HepG2 (cell line): Measurements from ENCODE around the gene AMER2. TPM values are rescaled to one million over a fixed set of nuclear protein-coding genes. Genes with fewer than 3 reads are reported as not detected.

Experiments used
- ATAC-seq: fragments of 200-7000 bp; cut with Tn5 transposase; 3 replicates; pipeline ENCODE4 v1.9.1; 2020; ENCODE audit warnings: mild to moderate bottlenecking, moderate library complexity
- BruUV-seq: library from RNA; stranded (reverse); fragments of 400-500 nt; replicated peaks from 2 replicates; lab custom pipeline; 2021; lab: Mats Ljungman, UMichigan
- CTCF ChIA-PET: fragments of 300-600 bp; formaldehyde crosslinking; extraction: SDS; loops from one replicate; lab custom pipeline; 2021; ENCODE audit warnings: low total read pairs, inconsistent platforms, low intra/inter-chr PET ratio; lab: Yijun Ruan, JAX
- POLR2A ChIA-PET: fragments of 350-600 bp; sonication (Branson Sonifier 250); formaldehyde crosslinking; loops from one replicate; lab custom pipeline; 2020; ENCODE audit warnings: antibody characterized with exemption, inconsistent platforms; lab: Yijun Ruan, JAX
- DNase-seq: peaks from one replicate; pipeline ENCODE4 v3.0.0-alpha.2; 2015; ENCODE audit warnings: low spot score
- FAIRE-seq: peaks from 3 replicates; lab custom pipeline; 2011; peaks lifted over from hg19 to GRCh38; lab: Jason Lieb, UNC
- H2AFZ ChIP-seq: one replicate; pipeline ENCODE4 v1.6.1; 2011; ENCODE audit warnings: low read length, inconsistent platforms
- H3K27ac ChIP-seq: fragments of 300-600 bp; 3 replicates; pipeline ENCODE4 v1.8.0; 2011; ENCODE audit warnings: mixed run types, mild to moderate bottlenecking, mixed read lengths, low read length, inconsistent platforms; ENCODE audit not compliant: insufficient read depth; ENCODE audit errors: extremely low read length
- H3K27me3 ChIP-seq, 2 experiments: fragments of 200-600 bp in 1 of 2; 2 replicates in 1 of 2; 3 replicates in 1 of 2; pipeline versions ENCODE4 v1.6.0 to v1.8.0; 2011; ENCODE audit warnings: low read length in 2 of 2, mild to moderate bottlenecking in 2 of 2, moderate library complexity in 2 of 2, inconsistent platforms in 1 of 2; ENCODE audit not compliant: insufficient read depth in 2 of 2, control insufficient read depth in 1 of 2
- H3K36me3 ChIP-seq, 2 experiments: fragments of 200-600 bp in 1 of 2; replicated peaks in 1 of 2; 2 replicates in 1 of 2; 3 replicates in 1 of 2; pipeline versions ENCODE4 v1.5.1 to v1.8.0; 2011; ENCODE audit warnings: low read length in 2 of 2, inconsistent platforms in 1 of 2; ENCODE audit not compliant: insufficient read depth in 2 of 2, control insufficient read depth in 1 of 2
- H3K4me1 ChIP-seq: 2 replicates; pipeline ENCODE4 v1.5.1; 2012; ENCODE audit warnings: low read length, inconsistent platforms; ENCODE audit not compliant: insufficient read depth
- H3K4me2 ChIP-seq: 2 replicates; pipeline ENCODE4 v1.6.0; 2011; ENCODE audit warnings: low read depth, low read length, inconsistent platforms
- H3K4me3 ChIP-seq, 3 experiments: fragments of 200-600 bp in 1 of 3; sonication (generic), shearing (Covaris generic) in 1 of 3; replicated peaks in 1 of 3; 2 replicates each; pipeline ENCODE4 v1.5.1; 2011 to 2016; ENCODE audit warnings: low read length in 3 of 3, inconsistent platforms in 2 of 3, low read depth in 2 of 3, mild to moderate bottlenecking in 2 of 3, control low read depth in 1 of 3, mixed read lengths in 1 of 3; ENCODE audit not compliant: insufficient read depth in 1 of 3
- H3K79me2 ChIP-seq: one replicate; pipeline ENCODE4 v1.6.1; 2011; ENCODE audit warnings: low read length, inconsistent platforms; ENCODE audit not compliant: insufficient read depth
- H3K9ac ChIP-seq: 2 replicates; pipeline ENCODE4 v1.6.0; 2011; ENCODE audit warnings: mild to moderate bottlenecking, low read depth, low read length, inconsistent platforms; ENCODE audit not compliant: insufficient read depth
- H3K9me3 ChIP-seq: 2 replicates; pipeline ENCODE4 v1.5.1; 2012; ENCODE audit warnings: mild to moderate bottlenecking, low read length
- H4K20me1 ChIP-seq: 2 replicates; pipeline ENCODE4 v1.6.0; 2011; ENCODE audit warnings: inconsistent platforms, mild to moderate bottlenecking, low read length, moderate library complexity; ENCODE audit not compliant: insufficient read depth
- ATF7-NPFF ChIP-seq: sonication (generic); formaldehyde crosslinking; IDR thresholded peaks from 2 replicates; pipeline ENCODE4 v1.8.1; 2023; ENCODE audit warnings: mild to moderate bottlenecking, low read depth, missing genetic modification reagents, moderate library complexity
- HDAC2 ChIP-seq: sonication (generic); formaldehyde crosslinking; IDR thresholded peaks from 2 replicates; pipeline ENCODE4 v1.4.0; 2020; ENCODE audit warnings: missing genetic modification reagents
- IRF2 ChIP-seq: IDR thresholded peaks from 2 replicates; pipeline ENCODE4 v1.6.1; 2018; ENCODE audit warnings: missing genetic modification reagents, missing compliant biosample characterization
- KDM1A ChIP-seq: IDR thresholded peaks from 2 replicates; pipeline ENCODE4 v1.6.1; 2016; ENCODE audit warnings: missing compliant biosample characterization
- KDM4B ChIP-seq: sonication (generic); formaldehyde crosslinking; IDR thresholded peaks from 2 replicates; pipeline ENCODE4 v1.4.0; 2020; ENCODE audit warnings: missing genetic modification reagents
- NR2F1 ChIP-seq, 2 experiments: fragments of 450-650 bp in 1 of 2; formaldehyde crosslinking in 1 of 2; IDR thresholded peaks; 2 replicates each; pipeline versions ENCODE4 v1.5.0 to v1.6.1; 2016 to 2020; ENCODE audit warnings: mild to moderate bottlenecking in 1 of 2, missing compliant biosample characterization in 1 of 2, missing genetic modification reagents in 1 of 2, moderate library complexity in 1 of 2
- NR2F6 ChIP-seq, 2 experiments: IDR thresholded peaks; 2 replicates each; pipeline ENCODE4 v1.6.1; 2016; ENCODE audit warnings: antibody characterized with exemption in 1 of 2, mild to moderate bottlenecking in 1 of 2
- PHF8 ChIP-seq: sonication (generic); formaldehyde crosslinking; IDR thresholded peaks from 2 replicates; pipeline ENCODE4 v1.5.0; 2020; ENCODE audit warnings: missing genetic modification reagents
- TBL1XR1 ChIP-seq: fragments of 150-350 bp; IDR thresholded peaks from 2 replicates; pipeline ENCODE4 v1.6.1; 2014; ENCODE audit warnings: borderline replicate concordance, low read length; ENCODE audit not compliant: partially characterized antibody
- ZFP62 ChIP-seq: sonication (generic); formaldehyde crosslinking; IDR thresholded peaks from 2 replicates; pipeline ENCODE4 v1.4.0; 2020; ENCODE audit warnings: missing genetic modification reagents
- ZFY ChIP-seq: sonication (generic); formaldehyde crosslinking; IDR thresholded peaks from 2 replicates; pipeline ENCODE4 v1.4.0; 2020; ENCODE audit warnings: missing genetic modification reagents
- ZNF543 ChIP-seq: sonication (generic); formaldehyde crosslinking; IDR thresholded peaks from 2 replicates; pipeline ENCODE4 v1.4.0; 2020; ENCODE audit warnings: mild to moderate bottlenecking, missing genetic modification reagents
- ZNF570 ChIP-seq: sonication (generic); formaldehyde crosslinking; IDR thresholded peaks from 2 replicates; pipeline ENCODE4 v1.4.0; 2020; ENCODE audit warnings: mild to moderate bottlenecking, missing genetic modification reagents, borderline replicate concordance
- WGBS: methylation state at CpG from one replicate; pipeline ENCODE4 v1.1.6; 2017; ENCODE audit warnings: low lambda C conversion rate; 5-methylcytosine and 5-hydroxymethylcytosine counted together
- in situ Hi-C: cut with HindIII; loops from 2 replicates; pipeline ENCODE4 v1.10.0; 2017; ENCODE audit warnings: low pct_unique_long_range_greater_than_20kb; ENCODE audit not compliant: extremely low pct_ligation_motif_present
- intact Hi-C: fragments of 100-400 bp; cut with micrococcal nuclease; formaldehyde crosslinking; loops from one replicate; pipeline ENCODE4 v1.10.0; 2022; ENCODE audit not compliant: unreplicated experiment
- polyA plus RNA-seq, 8 experiments: library from polyadenylated mRNA; depleted of rRNA in 3 of 8; stranded (reverse) in 7 of 8; unstranded in 1 of 8; fragments of >200 nt; fragmentation: Illumina TruSeq in 4 of 8; extraction: Trizol in 4 of 8; gene quantifications; 2 replicates each; pipeline versions ENCODE4 v1.2.1 to v1.2.3, GENCODE V29; 2011 to 2016; ENCODE audit warnings: low read depth in 4 of 8, missing spikeins in 1 of 8, mixed read lengths in 1 of 8; ENCODE audit not compliant: insufficient read depth in 1 of 8
- total RNA-seq, 5 experiments: library from RNA; depleted of rRNA; stranded (reverse); fragments of >200 nt; fragmentation: Illumina TruSeq; extraction: Trizol; gene quantifications; 2 replicates each; pipeline ENCODE4 v1.2.3, GENCODE V29; 2016; ENCODE audit warnings: low read depth in 1 of 5
- TF ChIP-seq, protein P1 (sequence below): sonication (generic); formaldehyde crosslinking; IDR thresholded peaks from 2 replicates; pipeline ENCODE4 v1.4.0; 2020; ENCODE audit warnings: missing genetic modification reagents
- TF ChIP-seq, protein P2 (sequence below): sonication (generic); formaldehyde crosslinking; IDR thresholded peaks from 2 replicates; pipeline ENCODE4 v1.4.0; 2020; ENCODE audit warnings: missing genetic modification reagents, low read depth, mild to moderate bottlenecking, borderline replicate concordance
- TF ChIP-seq, protein P3 (sequence below): IDR thresholded peaks from 2 replicates; pipeline ENCODE4 v1.6.1; 2016; ENCODE audit warnings: missing biosample characterization, missing genetic modification reagents, low read depth
- TF ChIP-seq, protein P4 (sequence below): sonication (generic); formaldehyde crosslinking; IDR thresholded peaks from 2 replicates; pipeline ENCODE4 v1.5.1; 2020; ENCODE audit warnings: mild to moderate bottlenecking, moderate library complexity, missing genetic modification reagents
- TF ChIP-seq, protein P5 (sequence below): sonication (generic); formaldehyde crosslinking; IDR thresholded peaks from 2 replicates; pipeline ENCODE4 v1.5.0; 2020; ENCODE audit warnings: mild to moderate bottlenecking, missing genetic modification reagents

Gene AMER2
- total and polyA plus RNA-seq, 2 of the 13 experiments (the other 11 are each of a cell fraction or from before 2014, with no cell fraction given) = not detected

DNA sequence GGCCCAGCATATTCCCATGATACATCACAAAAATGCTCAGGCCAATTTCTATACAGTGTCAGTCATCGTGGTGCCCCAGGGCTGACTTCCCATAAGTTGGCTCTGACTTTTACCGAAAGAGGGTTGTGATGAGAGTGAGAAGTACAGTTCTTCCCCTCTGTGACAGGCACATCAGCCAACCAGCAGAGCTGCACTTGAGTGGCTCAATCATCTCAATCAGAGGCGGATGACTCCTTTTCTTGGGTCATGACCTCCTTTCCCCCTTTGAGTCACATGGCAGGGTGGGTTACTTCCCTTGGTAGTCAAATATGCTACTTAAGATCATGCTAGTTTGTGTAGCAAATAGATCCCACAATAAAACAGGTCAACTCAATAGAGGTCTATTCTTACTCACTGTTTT lies 6.9 kb upstream of the AMER2 start:
- no peak for TF ChIP-seq ZFY (CRISPR knock-in tag)
- no peak for TF ChIP-seq ZNF543 (CRISPR knock-in tag)
- TF ChIP-seq, protein P1, sequence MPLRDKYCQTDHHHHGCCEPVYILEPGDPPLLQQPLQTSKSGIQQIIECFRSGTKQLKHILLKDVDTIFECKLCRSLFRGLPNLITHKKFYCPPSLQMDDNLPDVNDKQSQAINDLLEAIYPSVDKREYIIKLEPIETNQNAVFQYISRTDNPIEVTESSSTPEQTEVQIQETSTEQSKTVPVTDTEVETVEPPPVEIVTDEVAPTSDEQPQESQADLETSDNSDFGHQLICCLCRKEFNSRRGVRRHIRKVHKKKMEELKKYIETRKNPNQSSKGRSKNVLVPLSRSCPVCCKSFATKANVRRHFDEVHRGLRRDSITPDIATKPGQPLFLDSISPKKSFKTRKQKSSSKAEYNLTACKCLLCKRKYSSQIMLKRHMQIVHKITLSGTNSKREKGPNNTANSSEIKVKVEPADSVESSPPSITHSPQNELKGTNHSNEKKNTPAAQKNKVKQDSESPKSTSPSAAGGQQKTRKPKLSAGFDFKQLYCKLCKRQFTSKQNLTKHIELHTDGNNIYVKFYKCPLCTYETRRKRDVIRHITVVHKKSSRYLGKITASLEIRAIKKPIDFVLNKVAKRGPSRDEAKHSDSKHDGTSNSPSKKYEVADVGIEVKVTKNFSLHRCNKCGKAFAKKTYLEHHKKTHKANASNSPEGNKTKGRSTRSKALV (CRISPR knock-in tag) = no peak
- TF ChIP-seq KDM4B (CRISPR knock-in tag) = no peak
- TF ChIP-seq, protein P2, sequence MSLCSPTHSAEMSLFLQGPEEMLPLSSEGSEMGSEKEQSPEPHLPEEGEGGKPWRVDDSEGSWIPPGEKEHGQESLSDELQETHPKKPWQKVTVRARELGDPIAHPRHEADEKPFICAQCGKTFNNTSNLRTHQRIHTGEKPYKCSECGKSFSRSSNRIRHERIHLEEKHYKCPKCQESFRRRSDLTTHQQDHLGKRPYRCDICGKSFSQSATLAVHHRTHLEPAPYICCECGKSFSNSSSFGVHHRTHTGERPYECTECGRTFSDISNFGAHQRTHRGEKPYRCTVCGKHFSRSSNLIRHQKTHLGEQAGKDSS = no peak
- TF ChIP-seq ZFP62 (CRISPR knock-in tag) = no peak
- TF ChIP-seq KDM1A (CRISPR knock-in tag) = no peak
- TF ChIP-seq IRF2 (CRISPR knock-in tag) = no peak
- TF ChIP-seq HDAC2 (CRISPR knock-in tag) = no peak
- no peak for TF ChIP-seq TBL1XR1
- TF ChIP-seq PHF8 (CRISPR knock-in tag) = no peak
- TF ChIP-seq NR2F1 (CRISPR knock-in tag; IDR thresholded peaks at IDR 0.05) = no peak
- TF ChIP-seq, protein P3, sequence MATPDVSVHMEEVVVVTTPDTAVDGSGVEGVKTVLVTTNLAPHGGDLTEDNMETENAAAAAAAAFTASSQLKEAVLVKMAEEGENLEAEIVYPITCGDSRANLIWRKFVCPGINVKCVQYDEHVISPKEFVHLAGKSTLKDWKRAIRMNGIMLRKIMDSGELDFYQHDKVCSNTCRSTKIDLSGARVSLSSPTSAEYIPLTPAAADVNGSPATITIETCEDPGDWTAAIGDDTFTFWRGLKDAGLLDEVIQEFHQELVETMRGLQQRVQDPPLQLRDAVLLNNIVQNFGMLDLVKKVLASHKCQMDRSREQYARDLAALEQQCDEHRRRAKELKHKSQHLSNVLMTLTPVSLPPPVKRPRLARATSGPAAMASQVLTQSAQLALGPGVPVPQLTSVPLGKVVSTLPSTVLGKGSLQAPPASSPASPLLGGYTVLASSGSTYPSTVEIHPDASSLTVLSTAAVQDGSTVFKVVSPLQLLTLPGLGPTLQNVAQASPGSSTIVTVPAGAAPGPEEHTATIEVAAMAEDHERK (CRISPR knock-in tag) = no peak
- TF ChIP-seq, protein P4, sequence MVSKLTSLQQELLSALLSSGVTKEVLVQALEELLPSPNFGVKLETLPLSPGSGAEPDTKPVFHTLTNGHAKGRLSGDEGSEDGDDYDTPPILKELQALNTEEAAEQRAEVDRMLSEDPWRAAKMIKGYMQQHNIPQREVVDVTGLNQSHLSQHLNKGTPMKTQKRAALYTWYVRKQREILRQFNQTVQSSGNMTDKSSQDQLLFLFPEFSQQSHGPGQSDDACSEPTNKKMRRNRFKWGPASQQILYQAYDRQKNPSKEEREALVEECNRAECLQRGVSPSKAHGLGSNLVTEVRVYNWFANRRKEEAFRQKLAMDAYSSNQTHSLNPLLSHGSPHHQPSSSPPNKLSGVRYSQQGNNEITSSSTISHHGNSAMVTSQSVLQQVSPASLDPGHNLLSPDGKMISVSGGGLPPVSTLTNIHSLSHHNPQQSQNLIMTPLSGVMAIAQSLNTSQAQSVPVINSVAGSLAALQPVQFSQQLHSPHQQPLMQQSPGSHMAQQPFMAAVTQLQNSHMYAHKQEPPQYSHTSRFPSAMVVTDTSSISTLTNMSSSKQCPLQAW = no peak
- no peak for TF ChIP-seq NR2F6 (IDR thresholded peaks at IDR 0.05)
- no peak for TF ChIP-seq NR2F6 (CRISPR knock-in tag; IDR thresholded peaks at IDR 0.05)
- no peak for TF ChIP-seq ZNF570
- TF ChIP-seq ATF7-NPFF (CRISPR knock-in tag) = no peak
- TF ChIP-seq, protein P5, sequence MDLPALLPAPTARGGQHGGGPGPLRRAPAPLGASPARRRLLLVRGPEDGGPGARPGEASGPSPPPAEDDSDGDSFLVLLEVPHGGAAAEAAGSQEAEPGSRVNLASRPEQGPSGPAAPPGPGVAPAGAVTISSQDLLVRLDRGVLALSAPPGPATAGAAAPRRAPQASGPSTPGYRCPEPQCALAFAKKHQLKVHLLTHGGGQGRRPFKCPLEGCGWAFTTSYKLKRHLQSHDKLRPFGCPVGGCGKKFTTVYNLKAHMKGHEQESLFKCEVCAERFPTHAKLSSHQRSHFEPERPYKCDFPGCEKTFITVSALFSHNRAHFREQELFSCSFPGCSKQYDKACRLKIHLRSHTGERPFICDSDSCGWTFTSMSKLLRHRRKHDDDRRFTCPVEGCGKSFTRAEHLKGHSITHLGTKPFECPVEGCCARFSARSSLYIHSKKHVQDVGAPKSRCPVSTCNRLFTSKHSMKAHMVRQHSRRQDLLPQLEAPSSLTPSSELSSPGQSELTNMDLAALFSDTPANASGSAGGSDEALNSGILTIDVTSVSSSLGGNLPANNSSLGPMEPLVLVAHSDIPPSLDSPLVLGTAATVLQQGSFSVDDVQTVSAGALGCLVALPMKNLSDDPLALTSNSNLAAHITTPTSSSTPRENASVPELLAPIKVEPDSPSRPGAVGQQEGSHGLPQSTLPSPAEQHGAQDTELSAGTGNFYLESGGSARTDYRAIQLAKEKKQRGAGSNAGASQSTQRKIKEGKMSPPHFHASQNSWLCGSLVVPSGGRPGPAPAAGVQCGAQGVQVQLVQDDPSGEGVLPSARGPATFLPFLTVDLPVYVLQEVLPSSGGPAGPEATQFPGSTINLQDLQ (CRISPR knock-in tag) = no peak
- no peak for DNase-seq
- Histone ChIP-seq H3K79me2 (no peaks in the 10 kb centered on the region), H3K4me2 (no peak overlapping the region), H3K9ac (no peak overlapping the region), H2AFZ (no peak overlapping the region), H3K27me3 (peaks cover 0 to 1% of the 10 kb centered on the region in 2 experiments; a peak in 2 of 5 replicates), H3K36me3 (no peaks in the 10 kb centered on the region), H3K4me1 (no peaks in the 10 kb centered on the region), H3K9me3 (no peaks in the 10 kb centered on the region), H3K4me3 (no peak overlapping the region), H4K20me1 (no peaks in the 10 kb centered on the region), H3K27ac (no peak overlapping the region)
- in situ Hi-C loops = no loop called here
- no TSS peak for BruUV-seq
- ChIA-PET CTCF (no interaction called here), POLR2A (no interaction called here)
- intact Hi-C loops = no loop called here
- ATAC-seq = no peak
- no peak for FAIRE-seq
- 19% methylated on average over 2 of the region's 3 CpGs for WGBS
